ENCODE results near the gene FZD4. TPM values are rescaled to one million over a fixed set of nuclear protein-coding genes. Genes with fewer than 3 reads are reported as not detected.
"Not testable (repeated sequence)": the region's sequence is repeated elsewhere in the genome, so short reads cannot be mapped to it uniquely, and the experiment has no call there.

FZD4 gene
- total RNA-seq, 1 donor from 2014 or later = 4.7 TPM

GRCh38 chr11:86969258-86969657, 14.1 kb upstream of the FZD4 start:
- TF ChIP-seq CTCF (IDR thresholded peaks at IDR 0.05; ENCODE audit: insufficient read depth, low read depth, low read length) (no peak), EZH2 (IDR thresholded peaks at IDR 0.05; ENCODE audit: insufficient read depth, low read length) (no peak)
- Histone ChIP-seq H3K27ac (ENCODE audit: low read depth, low read length) (no peak overlapping the region), H2AFZ (ENCODE audit: low read depth, low read length) (no peak overlapping the region), H3K4me2 (ENCODE audit: low read length) (no peak overlapping the region), H3K27me3 (ENCODE audit: insufficient read depth, low read length) (no peaks in the 10 kb centered on the region), H3K79me2 (ENCODE audit: insufficient read depth, low read length) (no peaks in the 10 kb centered on the region), H3K9ac (ENCODE audit: low read length) (no peak overlapping the region), H3K4me1 (ENCODE audit: insufficient read depth, low read length) (no peaks in the 10 kb centered on the region), H3K36me3 (ENCODE audit: insufficient read depth, low read length) (no peaks in the 10 kb centered on the region), H3K4me3 (ENCODE audit: insufficient read depth, low read depth, low read length) (no peak overlapping the region), H3K9me3 (ENCODE audit: insufficient read depth, low read depth, low read length) (no peaks in the 10 kb centered on the region), H4K20me1 (ENCODE audit: insufficient read depth, low read length) (no peaks in the 10 kb centered on the region)
- Mint-ChIP-seq H3K27ac (ENCODE audit: unreplicated experiment) (no peak overlapping the region), H3K27me3 (ENCODE audit: low read depth, unreplicated experiment) (peaks cover 1% of the 10 kb centered on the region), H3K36me3 (ENCODE audit: low read depth, unreplicated experiment) (peaks cover 2% of the 10 kb centered on the region), H3K4me1 (ENCODE audit: low read depth, unreplicated experiment) (no peaks in the 10 kb centered on the region), H3K9me3 (ENCODE audit: unreplicated experiment) (peaks cover 13% of the 10 kb centered on the region), H3K4me3 (ENCODE audit: unreplicated experiment) (no peak overlapping the region)
- no peak for DNase-seq (ENCODE audit: low read depth)
- FAIRE-seq = no peak

- not testable (repeated sequence) for FAIRE-seq; H3K79me2 ChIP-seq (ENCODE audit: insufficient read depth, low read length); H3K9me3 ChIP-seq (ENCODE audit: insufficient read depth, low read depth, low read length); H3K4me1 Mint-ChIP-seq (ENCODE audit: low read depth, unreplicated experiment); H3K36me3 ChIP-seq (ENCODE audit: insufficient read depth, low read length); H3K27ac ChIP-seq (ENCODE audit: low read depth, low read length); H3K27me3 Mint-ChIP-seq (ENCODE audit: low read depth, unreplicated experiment); H3K9me3 Mint-ChIP-seq (ENCODE audit: unreplicated experiment); H3K27me3 ChIP-seq (ENCODE audit: insufficient read depth, low read length); H2AFZ ChIP-seq (ENCODE audit: low read depth, low read length); DNase-seq (ENCODE audit: low read depth); H3K36me3 Mint-ChIP-seq (ENCODE audit: low read depth, unreplicated experiment); H3K27ac Mint-ChIP-seq (ENCODE audit: unreplicated experiment); H4K20me1 ChIP-seq (ENCODE audit: insufficient read depth, low read length); H3K4me2 ChIP-seq (ENCODE audit: low read length); H3K4me1 ChIP-seq (ENCODE audit: insufficient read depth, low read length); H3K4me3 Mint-ChIP-seq (ENCODE audit: unreplicated experiment); H3K4me3 ChIP-seq (ENCODE audit: insufficient read depth, low read depth, low read length); H3K9ac ChIP-seq (ENCODE audit: low read length)
Observed at GRCh38 chr11:86967601-86968000, 12.4 kb upstream of the FZD4 start.

GRCh38 chr11:86957976-86958646, 2.9 kb upstream of the FZD4 start:
- no peaks in the 10 kb centered on the region for H4K20me1 ChIP-seq (ENCODE audit: insufficient read depth, low read length)
- no peaks in the 10 kb centered on the region for H3K9me3 Mint-ChIP-seq (ENCODE audit: unreplicated experiment)
- no peak overlapping the region for H3K4me3 Mint-ChIP-seq (ENCODE audit: unreplicated experiment)
- H3K4me3 ChIP-seq (ENCODE audit: insufficient read depth, low read depth, low read length) = no peak overlapping the region
- FAIRE-seq (no peak), DNase-seq (ENCODE audit: low read depth) (no peak)
- no peaks in the 10 kb centered on the region for H3K9me3 ChIP-seq (ENCODE audit: insufficient read depth, low read depth, low read length)
- no peak overlapping the region for H3K27ac Mint-ChIP-seq (ENCODE audit: unreplicated experiment)
- H3K36me3 ChIP-seq (ENCODE audit: insufficient read depth, low read length) = no peaks in the 10 kb centered on the region
- H2AFZ ChIP-seq (ENCODE audit: low read depth, low read length) = no peak overlapping the region
- peaks cover 2% of the 10 kb centered on the region for H3K4me1 Mint-ChIP-seq (ENCODE audit: low read depth, unreplicated experiment)
- H3K27me3 ChIP-seq (ENCODE audit: insufficient read depth, low read length) = no peaks in the 10 kb centered on the region
- TF ChIP-seq CTCF (IDR thresholded peaks at IDR 0.05; ENCODE audit: insufficient read depth, low read depth, low read length) = no peak
- H3K27me3 Mint-ChIP-seq (ENCODE audit: low read depth, unreplicated experiment) = peaks cover 2% of the 10 kb centered on the region
- H3K36me3 Mint-ChIP-seq (ENCODE audit: low read depth, unreplicated experiment) = no peaks in the 10 kb centered on the region
- peaks cover 15% of the 10 kb centered on the region for H3K4me1 ChIP-seq (ENCODE audit: insufficient read depth, low read length)
- peaks cover 9% of the 10 kb centered on the region for H3K79me2 ChIP-seq (ENCODE audit: insufficient read depth, low read length)
- H3K27ac ChIP-seq (ENCODE audit: low read depth, low read length) = no peak overlapping the region
- no peak overlapping the region for H3K9ac ChIP-seq (ENCODE audit: low read length)
- no peak overlapping the region for H3K4me2 ChIP-seq (ENCODE audit: low read length)
